ENCODE measurements around the gene ITGB8. TPM values are rescaled to one million over a fixed set of nuclear protein-coding genes. Genes with fewer than 3 reads are reported as not detected.

ITGB8 gene
- polyA plus RNA-seq, 1 donor from 2014 or later = 12.2 TPM

DNA sequence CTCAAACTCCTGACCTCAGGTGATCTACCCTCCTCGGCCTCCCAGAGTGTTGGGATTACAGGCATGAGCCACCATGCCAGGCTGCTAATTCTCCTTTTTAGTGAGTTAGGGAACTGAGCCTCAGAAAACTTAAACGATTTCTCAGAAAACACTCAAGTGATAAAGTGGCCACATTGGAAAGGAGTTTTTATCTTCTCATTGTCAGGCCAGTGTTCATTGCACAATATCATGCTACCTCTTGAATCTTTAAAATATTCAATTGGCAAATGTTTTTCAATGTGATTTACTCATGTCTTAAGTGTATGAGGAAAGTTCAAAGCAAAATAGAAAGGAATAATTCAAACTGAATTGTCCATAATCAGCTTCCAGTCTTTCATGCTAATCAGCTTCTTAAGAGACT, 80.7 kb downstream of the ITGB8 start:
- Histone ChIP-seq H3K4me3 (ENCODE audit: low read length) (no peak overlapping the region), H4K20me1 (ENCODE audit: insufficient read depth) (no peaks in the 10 kb centered on the region), H3K27ac (ENCODE audit: low read length) (no peak overlapping the region), H3K79me2 (replicated peaks; ENCODE audit: insufficient read depth, low read length) (no peaks in the 10 kb centered on the region), H3K36me3 (ENCODE audit: insufficient read depth, low read length) (no peaks in the 10 kb centered on the region), H3K4me2 (ENCODE audit: low read length) (no peak overlapping the region), H3F3A (ENCODE audit: insufficient read depth, low read length, poor library complexity, severe bottlenecking) (no peaks in the 10 kb centered on the region), H3K9me2 (ENCODE audit: insufficient read depth, low read length) (no peaks in the 10 kb centered on the region), H3K9me3 (ENCODE audit: low read length) (no peaks in the 10 kb centered on the region), H2AFZ (ENCODE audit: low read depth, low read length) (no peak overlapping the region), H3K9ac (ENCODE audit: low read length) (no peak overlapping the region), H3K27me3 (ENCODE audit: insufficient read depth, low read depth, low read length) (no peaks in the 10 kb centered on the region)
- TF ChIP-seq EZH2 (IDR thresholded peaks at IDR 0.05; ENCODE audit: borderline replicate concordance, insufficient read depth, low read length, poor library complexity, severe bottlenecking) (no peak), SMC3 (conservative IDR thresholded peaks at IDR 0.05; ENCODE audit: poor library complexity) (no peak), TAF1 (IDR thresholded peaks at IDR 0.05; ENCODE audit: low read depth) (no peak), MXI1 (conservative IDR thresholded peaks at IDR 0.05; ENCODE audit: poor library complexity, severe bottlenecking) (no peak), EP300 (conservative IDR thresholded peaks at IDR 0.05; ENCODE audit: poor library complexity, severe bottlenecking) (no peak), POLR2AphosphoS5 (IDR thresholded peaks at IDR 0.05) (no peak), RAD21 (conservative IDR thresholded peaks at IDR 0.05) (no peak)
- TF ChIP-seq, protein P1, sequence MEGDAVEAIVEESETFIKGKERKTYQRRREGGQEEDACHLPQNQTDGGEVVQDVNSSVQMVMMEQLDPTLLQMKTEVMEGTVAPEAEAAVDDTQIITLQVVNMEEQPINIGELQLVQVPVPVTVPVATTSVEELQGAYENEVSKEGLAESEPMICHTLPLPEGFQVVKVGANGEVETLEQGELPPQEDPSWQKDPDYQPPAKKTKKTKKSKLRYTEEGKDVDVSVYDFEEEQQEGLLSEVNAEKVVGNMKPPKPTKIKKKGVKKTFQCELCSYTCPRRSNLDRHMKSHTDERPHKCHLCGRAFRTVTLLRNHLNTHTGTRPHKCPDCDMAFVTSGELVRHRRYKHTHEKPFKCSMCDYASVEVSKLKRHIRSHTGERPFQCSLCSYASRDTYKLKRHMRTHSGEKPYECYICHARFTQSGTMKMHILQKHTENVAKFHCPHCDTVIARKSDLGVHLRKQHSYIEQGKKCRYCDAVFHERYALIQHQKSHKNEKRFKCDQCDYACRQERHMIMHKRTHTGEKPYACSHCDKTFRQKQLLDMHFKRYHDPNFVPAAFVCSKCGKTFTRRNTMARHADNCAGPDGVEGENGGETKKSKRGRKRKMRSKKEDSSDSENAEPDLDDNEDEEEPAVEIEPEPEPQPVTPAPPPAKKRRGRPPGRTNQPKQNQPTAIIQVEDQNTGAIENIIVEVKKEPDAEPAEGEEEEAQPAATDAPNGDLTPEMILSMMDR (IDR thresholded peaks at IDR 0.05; ENCODE audit: poor library complexity, severe bottlenecking) = no peak
- TF ChIP-seq, protein P2, sequence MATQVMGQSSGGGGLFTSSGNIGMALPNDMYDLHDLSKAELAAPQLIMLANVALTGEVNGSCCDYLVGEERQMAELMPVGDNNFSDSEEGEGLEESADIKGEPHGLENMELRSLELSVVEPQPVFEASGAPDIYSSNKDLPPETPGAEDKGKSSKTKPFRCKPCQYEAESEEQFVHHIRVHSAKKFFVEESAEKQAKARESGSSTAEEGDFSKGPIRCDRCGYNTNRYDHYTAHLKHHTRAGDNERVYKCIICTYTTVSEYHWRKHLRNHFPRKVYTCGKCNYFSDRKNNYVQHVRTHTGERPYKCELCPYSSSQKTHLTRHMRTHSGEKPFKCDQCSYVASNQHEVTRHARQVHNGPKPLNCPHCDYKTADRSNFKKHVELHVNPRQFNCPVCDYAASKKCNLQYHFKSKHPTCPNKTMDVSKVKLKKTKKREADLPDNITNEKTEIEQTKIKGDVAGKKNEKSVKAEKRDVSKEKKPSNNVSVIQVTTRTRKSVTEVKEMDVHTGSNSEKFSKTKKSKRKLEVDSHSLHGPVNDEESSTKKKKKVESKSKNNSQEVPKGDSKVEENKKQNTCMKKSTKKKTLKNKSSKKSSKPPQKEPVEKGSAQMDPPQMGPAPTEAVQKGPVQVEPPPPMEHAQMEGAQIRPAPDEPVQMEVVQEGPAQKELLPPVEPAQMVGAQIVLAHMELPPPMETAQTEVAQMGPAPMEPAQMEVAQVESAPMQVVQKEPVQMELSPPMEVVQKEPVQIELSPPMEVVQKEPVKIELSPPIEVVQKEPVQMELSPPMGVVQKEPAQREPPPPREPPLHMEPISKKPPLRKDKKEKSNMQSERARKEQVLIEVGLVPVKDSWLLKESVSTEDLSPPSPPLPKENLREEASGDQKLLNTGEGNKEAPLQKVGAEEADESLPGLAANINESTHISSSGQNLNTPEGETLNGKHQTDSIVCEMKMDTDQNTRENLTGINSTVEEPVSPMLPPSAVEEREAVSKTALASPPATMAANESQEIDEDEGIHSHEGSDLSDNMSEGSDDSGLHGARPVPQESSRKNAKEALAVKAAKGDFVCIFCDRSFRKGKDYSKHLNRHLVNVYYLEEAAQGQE (IDR thresholded peaks at IDR 0.05; ENCODE audit: borderline replicate concordance) = no peak

DNA sequence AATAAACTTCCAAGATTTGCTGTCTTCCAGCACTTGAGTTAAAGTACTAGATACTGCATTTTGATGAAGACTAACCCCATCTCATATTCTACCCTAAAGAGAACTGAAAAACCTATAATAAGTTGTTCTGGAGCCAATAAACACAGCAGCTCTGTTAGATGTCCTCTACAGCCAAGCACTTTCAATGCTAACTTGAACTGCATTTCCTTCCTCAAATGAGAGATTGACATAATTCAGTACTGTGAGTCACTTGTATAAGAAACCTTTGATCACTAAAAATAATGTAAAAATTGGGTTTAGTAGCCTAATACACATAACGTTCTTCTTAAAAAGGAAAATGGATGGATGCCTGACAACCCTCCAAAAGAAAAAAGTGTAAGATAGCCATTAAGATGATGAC, 81.3 kb downstream of the ITGB8 start:
- Histone ChIP-seq H3F3A (ENCODE audit: insufficient read depth, low read length, poor library complexity, severe bottlenecking) (no peaks in the 10 kb centered on the region), H3K27me3 (ENCODE audit: insufficient read depth, low read depth, low read length) (no peaks in the 10 kb centered on the region), H3K4me3 (ENCODE audit: low read length) (no peak overlapping the region), H3K4me2 (ENCODE audit: low read length) (no peak overlapping the region), H4K20me1 (ENCODE audit: insufficient read depth) (no peaks in the 10 kb centered on the region), H3K9ac (ENCODE audit: low read length) (no peak overlapping the region), H3K27ac (ENCODE audit: low read length) (no peak overlapping the region), H3K79me2 (replicated peaks; ENCODE audit: insufficient read depth, low read length) (no peaks in the 10 kb centered on the region), H3K36me3 (ENCODE audit: insufficient read depth, low read length) (no peaks in the 10 kb centered on the region), H2AFZ (ENCODE audit: low read depth, low read length) (no peak overlapping the region), H3K9me3 (ENCODE audit: low read length) (no peaks in the 10 kb centered on the region), H3K9me2 (ENCODE audit: insufficient read depth, low read length) (no peaks in the 10 kb centered on the region)
- TF ChIP-seq SMC3 (conservative IDR thresholded peaks at IDR 0.05; ENCODE audit: poor library complexity) = no peak
- no peak for TF ChIP-seq POLR2AphosphoS5 (IDR thresholded peaks at IDR 0.05)
- TF ChIP-seq TAF1 (IDR thresholded peaks at IDR 0.05; ENCODE audit: low read depth) = no peak

DNA sequence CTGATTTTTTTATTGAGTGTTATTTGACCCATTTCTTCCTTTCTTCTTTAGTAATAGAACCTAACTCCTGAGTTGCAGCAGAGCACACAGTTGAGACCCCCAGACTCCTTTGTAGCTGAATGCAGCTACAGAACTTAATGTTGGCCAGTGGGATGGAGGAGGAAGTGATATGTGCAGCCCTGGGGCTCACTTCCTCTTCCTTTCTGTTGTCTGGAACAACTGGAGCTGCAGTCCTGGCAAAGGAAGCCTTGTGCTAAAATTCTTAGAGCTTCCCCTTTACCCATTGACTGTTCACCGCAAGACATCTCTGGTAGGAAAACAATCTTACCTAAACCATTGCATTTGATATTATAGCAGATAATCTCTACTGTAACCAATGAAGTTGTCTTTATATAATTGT, 86.6 kb downstream of the ITGB8 start:
- H3K79me2 ChIP-seq (replicated peaks; ENCODE audit: insufficient read depth, low read length) = no peaks in the 10 kb centered on the region
- no peak overlapping the region for H2AFZ ChIP-seq (ENCODE audit: low read depth, low read length)
- no peaks in the 10 kb centered on the region for H3K9me2 ChIP-seq (ENCODE audit: insufficient read depth, low read length)
- H3K27me3 ChIP-seq (ENCODE audit: insufficient read depth, low read depth, low read length) = no peaks in the 10 kb centered on the region
- H3K4me3 ChIP-seq (ENCODE audit: low read length) = no peak overlapping the region
- no peak overlapping the region for H3K4me2 ChIP-seq (ENCODE audit: low read length)
- no peaks in the 10 kb centered on the region for H3K36me3 ChIP-seq (ENCODE audit: insufficient read depth, low read length)
- H3F3A ChIP-seq (ENCODE audit: insufficient read depth, low read length, poor library complexity, severe bottlenecking) = no peaks in the 10 kb centered on the region
- TF ChIP-seq RAD21 (conservative IDR thresholded peaks at IDR 0.05) (no peak), MXI1 (conservative IDR thresholded peaks at IDR 0.05; ENCODE audit: poor library complexity, severe bottlenecking) (no peak), EP300 (conservative IDR thresholded peaks at IDR 0.05; ENCODE audit: poor library complexity, severe bottlenecking) (no peak), TAF1 (IDR thresholded peaks at IDR 0.05; ENCODE audit: low read depth) (no peak), POLR2AphosphoS5 (IDR thresholded peaks at IDR 0.05) (no peak), SMC3 (conservative IDR thresholded peaks at IDR 0.05; ENCODE audit: poor library complexity) (no peak), EZH2 (IDR thresholded peaks at IDR 0.05; ENCODE audit: borderline replicate concordance, insufficient read depth, low read length, poor library complexity, severe bottlenecking) (no peak)
- TF ChIP-seq, protein P1 (IDR thresholded peaks at IDR 0.05; ENCODE audit: poor library complexity, severe bottlenecking) = no peak
- TF ChIP-seq, protein P2 (IDR thresholded peaks at IDR 0.05; ENCODE audit: borderline replicate concordance) = no peak
- H3K9ac ChIP-seq (ENCODE audit: low read length) = no peak overlapping the region
- no peaks in the 10 kb centered on the region for H3K9me3 ChIP-seq (ENCODE audit: low read length)
- no peak overlapping the region for H3K27ac ChIP-seq (ENCODE audit: low read length)
- no peaks in the 10 kb centered on the region for H4K20me1 ChIP-seq (ENCODE audit: insufficient read depth)
